GM21529 (cell line): ENCODE results near the gene IFNA21.
"Not testable (repeated sequence)": the region's sequence is repeated elsewhere in the genome, so short reads cannot be mapped to it uniquely, and the experiment has no call there.

Experiments
- ATAC-seq: cut with Tn5 transposase; IDR thresholded peaks from one replicate; pipeline ENCODE4 v1.9.1; 2021; ENCODE audit not compliant: unreplicated experiment

Gene IFNA21

DNA sequence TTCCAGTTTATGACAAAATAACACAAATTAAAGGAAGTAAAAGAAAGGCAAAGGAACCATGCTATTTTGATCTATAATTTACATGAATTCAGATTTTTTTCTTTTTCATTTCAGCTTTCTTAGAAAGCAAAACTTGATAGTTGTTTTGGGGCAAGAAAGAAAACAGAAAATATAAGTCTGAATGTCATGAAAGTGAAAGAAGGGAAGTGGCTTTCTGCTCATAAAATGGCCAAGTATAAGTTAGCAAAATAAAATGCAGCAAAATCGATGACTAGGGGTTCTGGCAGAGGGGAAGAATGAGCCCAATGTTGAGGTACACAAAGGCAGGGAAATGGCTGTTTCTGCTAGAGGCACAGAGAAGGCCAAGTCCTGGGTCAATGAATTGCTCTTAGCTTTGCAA lies 21.9 kb downstream of the IFNA21 start:
- ATAC-seq: peak; percentile 66

DNA sequence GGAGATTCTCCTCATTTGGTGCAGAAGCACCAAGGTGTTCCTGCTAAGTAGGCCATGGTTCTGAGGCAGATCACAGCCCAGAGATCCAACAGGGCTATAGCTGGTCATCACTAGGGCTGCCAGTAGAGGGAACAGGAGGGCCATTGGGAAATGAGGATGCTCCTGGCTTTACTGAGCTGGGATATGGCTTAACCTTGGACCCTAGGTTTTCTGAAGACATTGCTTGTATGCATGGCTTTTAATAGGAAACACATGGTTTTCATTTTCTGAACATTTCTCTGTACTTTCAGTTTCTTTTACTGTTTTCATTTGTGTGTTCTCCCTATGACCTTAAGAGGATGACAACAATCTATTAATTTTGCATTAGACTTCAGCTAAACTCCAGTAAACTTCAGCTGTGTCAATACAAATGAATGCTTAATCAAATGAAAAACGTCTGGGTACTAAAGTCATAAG lies 25.0 kb downstream of the IFNA21 start, which contains the start of gene IFNW1:
Gene IFNW1 (minus strand): TSS at position 406 of the 456 bp plus-strand sequence. CDS start 262 bp downstream, at position 144.
- peak; percentile 75 for ATAC-seq

DNA sequence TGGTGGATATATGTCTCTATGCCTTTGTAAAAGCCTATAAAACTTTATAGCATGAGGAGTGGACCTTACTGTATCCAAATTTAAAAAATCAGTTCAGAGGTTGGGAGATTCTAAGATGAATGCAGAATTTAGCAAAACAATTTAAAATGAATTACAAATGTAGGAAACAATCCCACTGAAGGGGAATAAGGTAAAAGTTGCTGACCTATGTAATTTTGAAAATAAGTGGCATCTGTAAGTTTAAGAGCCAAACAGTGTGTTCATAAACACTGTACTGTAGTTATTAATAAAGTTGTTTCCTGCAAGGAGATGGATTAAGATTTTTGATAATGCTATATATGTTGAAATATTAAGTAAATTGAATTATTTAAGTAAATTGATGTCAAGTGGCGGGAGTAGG lies 29.4 kb downstream of the IFNA21 start:
- ATAC-seq: no peak

DNA sequence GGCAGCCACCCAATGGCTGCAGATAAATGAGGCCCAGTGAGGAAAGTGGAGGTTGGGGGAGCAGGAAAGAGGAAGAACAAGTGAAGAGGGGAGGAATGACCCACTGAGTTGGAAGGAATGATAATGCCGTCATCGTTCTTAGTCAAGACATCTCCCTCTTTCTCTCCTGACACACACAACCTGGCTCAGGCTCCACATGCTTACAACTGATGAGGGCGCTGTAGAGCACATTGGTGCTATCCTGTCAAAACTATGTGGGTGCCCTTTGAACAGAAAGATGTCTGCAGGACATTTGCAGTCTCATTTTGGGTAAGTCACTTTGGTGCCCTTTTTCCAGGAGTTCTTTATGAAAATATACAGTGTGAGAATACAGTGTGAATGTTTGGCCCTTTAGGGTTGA lies 30.7 kb downstream of the IFNA21 start:
- ATAC-seq: no peak

DNA sequence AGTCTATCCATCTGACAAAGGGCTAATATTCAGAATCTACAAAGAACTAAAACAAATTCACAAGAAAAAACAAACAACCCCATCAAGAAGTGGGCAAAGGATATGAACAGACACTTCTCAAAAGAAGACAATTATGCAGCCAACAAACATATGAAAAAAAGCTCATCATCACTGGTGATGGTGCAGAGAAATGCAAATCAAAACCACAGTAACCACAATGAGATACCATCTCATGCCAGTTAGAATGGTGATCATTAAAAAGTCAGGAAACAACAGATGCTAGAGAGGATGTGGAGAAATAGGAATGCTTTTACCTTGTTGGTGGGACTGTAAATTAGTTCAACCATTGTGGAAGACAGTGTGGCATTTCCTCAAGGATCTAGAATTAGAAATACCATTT lies 38.3 kb downstream of the IFNA21 start:
- ATAC-seq: not testable (repeated sequence)

DNA sequence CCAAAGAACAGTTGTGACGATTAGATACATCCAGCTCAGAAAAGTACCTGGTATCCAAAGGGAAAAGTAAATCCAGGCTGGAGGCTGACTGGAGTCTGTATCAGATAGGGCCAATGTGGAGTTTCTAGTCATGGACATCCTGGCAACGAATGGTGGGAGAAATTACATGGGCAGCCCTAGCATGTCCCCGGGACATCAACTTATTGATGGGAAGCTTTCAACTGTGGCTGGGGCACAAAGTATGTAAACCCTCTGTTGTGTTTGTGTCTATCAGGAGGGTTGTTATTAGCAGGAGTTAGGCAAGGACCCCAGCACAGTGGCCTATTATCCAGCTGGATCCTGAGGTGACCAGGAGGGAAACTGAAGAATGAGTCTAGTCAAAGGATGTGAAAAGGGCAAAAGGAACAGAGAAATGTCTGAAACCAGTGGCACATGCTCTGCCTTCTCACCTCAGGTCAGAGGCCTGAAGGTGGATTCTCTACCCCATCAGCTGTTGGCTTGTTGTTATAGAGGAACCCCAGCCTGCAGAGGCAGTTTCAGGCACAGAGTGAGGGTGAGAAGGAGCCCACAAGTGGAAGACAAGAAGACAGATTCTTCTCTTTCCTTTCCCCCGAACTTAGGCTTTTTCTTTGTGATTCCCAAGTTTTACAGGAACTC lies 44.7 kb downstream of the IFNA21 start:
- peak; percentile 90 for ATAC-seq

DNA sequence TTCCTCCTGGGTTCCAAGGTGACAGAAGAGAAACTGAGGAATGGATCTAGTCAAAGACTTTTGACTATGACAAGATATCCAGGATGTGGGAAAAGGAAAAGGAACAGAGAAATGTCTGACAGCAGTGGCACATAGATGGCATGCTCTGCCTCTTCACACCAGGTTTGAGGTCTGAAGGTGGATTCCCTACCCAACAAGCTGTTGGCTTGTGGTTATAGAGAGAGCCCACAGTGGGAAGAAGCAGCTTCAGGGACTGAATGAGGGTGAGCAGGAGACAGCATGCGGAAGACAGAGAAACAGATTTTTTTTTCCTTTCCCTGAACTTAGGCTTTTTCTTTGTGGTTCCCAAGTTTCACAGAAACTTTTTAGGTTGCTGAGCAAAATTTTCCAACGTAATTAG lies 45.4 kb downstream of the IFNA21 start:
- no peak for ATAC-seq

DNA sequence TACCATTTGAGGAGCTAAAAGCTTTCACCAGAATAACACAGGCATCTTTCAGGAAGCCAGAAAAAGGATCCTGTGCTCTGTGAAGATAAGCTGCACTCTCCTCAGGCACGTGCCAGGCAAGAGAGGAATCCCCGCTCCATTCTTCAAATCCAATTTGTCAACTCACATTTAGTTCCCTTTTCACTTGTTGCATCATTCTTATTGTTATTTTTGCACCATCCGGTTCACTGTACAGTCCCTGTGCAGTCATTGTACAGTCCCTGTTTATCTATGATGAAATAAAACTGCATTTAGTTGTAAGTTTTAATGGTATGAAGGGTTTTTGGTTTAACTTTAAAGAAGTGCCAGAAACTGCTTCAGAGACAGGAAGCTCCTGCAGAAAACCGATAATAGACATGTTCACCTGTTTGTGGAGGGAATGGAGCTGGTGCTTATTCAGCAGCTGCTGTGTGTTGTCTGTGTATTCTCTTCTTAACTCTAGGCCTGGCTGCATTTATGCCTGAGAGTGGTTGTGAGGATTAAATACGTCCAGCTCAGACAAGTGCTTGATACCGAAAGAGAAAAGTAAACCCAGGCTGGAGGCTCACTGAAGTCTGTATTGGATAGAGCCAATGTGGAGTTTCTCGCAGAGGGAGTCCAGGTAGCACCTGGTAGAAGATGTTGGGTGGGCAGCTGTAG lies 47.2 kb downstream of the IFNA21 start:
- ATAC-seq: peak; percentile 43
